Liver (tissue), 9 donors: ENCODE data around the gene SERPINB13. TPM values are rescaled to one million over a fixed set of nuclear protein-coding genes. Genes with fewer than 3 reads are reported as not detected.

Source experiments
- DNase-seq: peaks from one replicate; pipeline ENCODE4 v3.0.0-alpha.2; 2017; ENCODE audit warnings: low spot score
- H3K27ac ChIP-seq, 2 donors: one replicate each; pipeline ENCODE4 v1.7.0; 2013; ENCODE audit warnings: inconsistent platforms in 2 of 2, low read length in 2 of 2, control low read depth in 1 of 2, low read depth in 1 of 2, mild to moderate bottlenecking in 1 of 2
- H3K27me3 ChIP-seq, 4 donors: one replicate each; pipeline versions ENCODE4 v1.6.1 to v1.7.0; 2013; ENCODE audit warnings: low read length in 3 of 4, inconsistent platforms in 1 of 4, mild to moderate bottlenecking in 1 of 4, moderate library complexity in 1 of 4; ENCODE audit not compliant: control insufficient read depth in 4 of 4, insufficient read depth in 4 of 4
- H3K36me3 ChIP-seq, 4 donors: one replicate each; pipeline versions ENCODE4 v1.6.1 to v1.7.0; 2013; ENCODE audit warnings: low read length in 3 of 4, mild to moderate bottlenecking in 3 of 4, low read depth in 1 of 4, moderate library complexity in 1 of 4; ENCODE audit not compliant: control insufficient read depth in 4 of 4, insufficient read depth in 3 of 4
- H3K4me1 ChIP-seq, 4 donors: one replicate each; pipeline versions ENCODE4 v1.6.1 to v1.7.0; 2013; ENCODE audit warnings: low read length in 3 of 4, mild to moderate bottlenecking in 3 of 4, moderate library complexity in 1 of 4; ENCODE audit not compliant: control insufficient read depth in 4 of 4, insufficient read depth in 4 of 4
- H3K4me3 ChIP-seq, 3 donors: one replicate each; pipeline versions ENCODE4 v1.6.1 to v1.7.0; 2013; ENCODE audit warnings: low read length in 3 of 3, control low read depth in 1 of 3, low read depth in 1 of 3, mild to moderate bottlenecking in 1 of 3
- H3K9ac ChIP-seq, 2 donors: one replicate each; pipeline ENCODE4 v1.7.0; 2013; ENCODE audit warnings: low read length in 2 of 2, mild to moderate bottlenecking in 2 of 2, moderate library complexity in 2 of 2, control low read depth in 1 of 2, low read depth in 1 of 2
- H3K9me3 ChIP-seq, 4 donors: one replicate each; pipeline versions ENCODE4 v1.6.1 to v1.7.0; 2013; ENCODE audit warnings: low read length in 3 of 4; ENCODE audit not compliant: control insufficient read depth in 4 of 4
- CTCF ChIP-seq: fragments of 150-350 bp; IDR thresholded peaks from 2 replicates; pipeline ENCODE4 v1.5.1; 2017; ENCODE audit warnings: improper control_type of control experiment, low read depth, low read length; ENCODE audit not compliant: missing input control
- EGR1 ChIP-seq, 2 donors: IDR thresholded peaks; 2 replicates each; pipeline ENCODE4 v1.6.1; 2016 to 2018; ENCODE audit warnings: antibody characterized with exemption in 2 of 2, low read depth in 2 of 2
- FOXA1 ChIP-seq: IDR thresholded peaks from 2 replicates; pipeline ENCODE4 v1.6.1; 2016; ENCODE audit warnings: antibody characterized with exemption
- FOXA2 ChIP-seq: IDR thresholded peaks from 2 replicates; pipeline ENCODE4 v1.6.1; 2016; ENCODE audit warnings: antibody characterized with exemption
- GABPA ChIP-seq, 2 donors: IDR thresholded peaks in 1 of 2; conservative IDR thresholded peaks in 1 of 2; 2 replicates each; pipeline ENCODE4 v1.6.1; 2016; ENCODE audit warnings: antibody characterized with exemption in 2 of 2, mild to moderate bottlenecking in 1 of 2, moderate library complexity in 1 of 2
- HNF4A ChIP-seq, 2 donors: conservative IDR thresholded peaks; 2 replicates each; pipeline ENCODE4 v1.6.1; 2016; ENCODE audit warnings: antibody characterized with exemption in 2 of 2, mild to moderate bottlenecking in 2 of 2
- HNF4G ChIP-seq: IDR thresholded peaks from 2 replicates; pipeline ENCODE4 v1.6.1; 2016; ENCODE audit warnings: antibody characterized with exemption
- JUND ChIP-seq, 2 donors: IDR thresholded peaks; 2 replicates each; pipeline ENCODE4 v1.6.1; 2016; ENCODE audit warnings: antibody characterized with exemption in 2 of 2
- MAX ChIP-seq: IDR thresholded peaks from 2 replicates; pipeline ENCODE4 v1.6.1; 2016; ENCODE audit warnings: antibody characterized with exemption
- NR2F2 ChIP-seq: IDR thresholded peaks from 2 replicates; pipeline ENCODE4 v1.6.1; 2016; ENCODE audit warnings: antibody characterized with exemption
- RAD21 ChIP-seq, 2 donors: IDR thresholded peaks; 2 replicates each; pipeline ENCODE4 v1.6.1; 2016; ENCODE audit warnings: antibody characterized with exemption in 2 of 2, mild to moderate bottlenecking in 2 of 2
- REST ChIP-seq: IDR thresholded peaks from 2 replicates; pipeline ENCODE4 v1.6.1; 2016; ENCODE audit warnings: antibody characterized with exemption, mild to moderate bottlenecking
- RXRA ChIP-seq, 2 donors: IDR thresholded peaks; 2 replicates each; pipeline ENCODE4 v1.6.1; 2017 to 2018; ENCODE audit warnings: antibody characterized with exemption in 2 of 2, mild to moderate bottlenecking in 1 of 2
- SP1 ChIP-seq: IDR thresholded peaks from 2 replicates; pipeline ENCODE4 v1.6.1; 2018; ENCODE audit warnings: antibody characterized with exemption, mild to moderate bottlenecking
- TAF1 ChIP-seq: conservative IDR thresholded peaks from 2 replicates; pipeline ENCODE4 v1.6.1; 2016; ENCODE audit warnings: antibody characterized with exemption, mild to moderate bottlenecking
- YY1 ChIP-seq: IDR thresholded peaks from 2 replicates; pipeline ENCODE4 v1.6.1; 2016; ENCODE audit warnings: antibody characterized with exemption, mild to moderate bottlenecking
- ZBTB33 ChIP-seq: IDR thresholded peaks from 2 replicates; pipeline ENCODE4 v1.6.1; 2016; ENCODE audit warnings: antibody characterized with exemption
- WGBS: extraction: QIAGEN DNeasy Blood & Tissue Kit; methylation state at CpG from one replicate; pipeline ENCODE4 v1.1.7; 2013; 5-methylcytosine and 5-hydroxymethylcytosine counted together
- polyA plus RNA-seq, 2 donors: library from polyadenylated mRNA; stranded (reverse) in 1 of 2; unstranded in 1 of 2; fragments of 200-250 nt in 1 of 2; fragments of >200 nt in 1 of 2; fragmentation: Nextera tagmentation in 1 of 2; extraction: Ambion mirVana in 1 of 2; gene quantifications; one replicate each; pipeline versions ENCODE4 v1.2.1 to v1.2.3, GENCODE V29; 2013 to 2015
- total RNA-seq, 2 donors: library from RNA; depleted of rRNA; stranded (reverse); fragments of >200 nt; gene quantifications; one replicate each; pipeline ENCODE4 v1.2.3, GENCODE V29; 2014
- TF ChIP-seq, protein P1 (sequence below): IDR thresholded peaks from 2 replicates; pipeline ENCODE4 v1.6.1; 2016; ENCODE audit warnings: antibody characterized with exemption
- donor health status: healthy.
- donor health status: healthy.
- donor health status: healthy.
- donor health status: healthy.
- donor health status: healthy.

The SERPINB13 gene
- total and polyA plus RNA-seq, 4 donors, result not detected

GRCh38 chr18:63578357-63578958 is 8.7 kb upstream of the SERPINB13 start:
- H3K4me3 ChIP-seq, result no peak overlapping the region
- no peaks in the 10 kb centered on the region for H3K9me3 ChIP-seq
- no peak overlapping the region for H3K27ac ChIP-seq
- no peak overlapping the region for H3K9ac ChIP-seq
- no peaks in the 10 kb centered on the region for H3K4me1 ChIP-seq
- H3K36me3 ChIP-seq, result no peaks in the 10 kb centered on the region
- 13% methylated on average over 5 of the region's 5 CpGs for WGBS
- DNase-seq, result no peak
- H3K27me3 ChIP-seq, result peaks cover 0 to 3% (median 0%) of the 10 kb centered on the region in 4 donors
- TF ChIP-seq HNF4A (conservative IDR thresholded peaks at IDR 0.05) (no peak), CTCF (peak; percentile 67), RAD21 (IDR thresholded peaks at IDR 0.05) (peak; percentile 74 to 82), NR2F2 (no peak), FOXA2 (no peak)
- TF ChIP-seq, protein P1, sequence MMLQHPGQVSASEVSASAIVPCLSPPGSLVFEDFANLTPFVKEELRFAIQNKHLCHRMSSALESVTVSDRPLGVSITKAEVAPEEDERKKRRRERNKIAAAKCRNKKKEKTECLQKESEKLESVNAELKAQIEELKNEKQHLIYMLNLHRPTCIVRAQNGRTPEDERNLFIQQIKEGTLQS, result no peak

GRCh38 chr18:63579616-63580015 is 7.5 kb upstream of the SERPINB13 start:
- H3K27ac ChIP-seq, result no peak overlapping the region
- H3K27me3 ChIP-seq, result peaks cover 0 to 3% (median 0%) of the 10 kb centered on the region in 4 donors
- no peak overlapping the region for H3K9ac ChIP-seq
- no peaks in the 10 kb centered on the region for H3K4me1 ChIP-seq
- H3K9me3 ChIP-seq, result no peaks in the 10 kb centered on the region
- 79% methylated on average over 2 of the region's 2 CpGs for WGBS
- DNase-seq, result no peak
- H3K36me3 ChIP-seq, result no peaks in the 10 kb centered on the region
- TF ChIP-seq NR2F2 (no peak), EGR1 (IDR thresholded peaks at IDR 0.05; ENCODE audit: low read depth in 2 of 2) (no peak), HNF4G (no peak), RXRA (IDR thresholded peaks at IDR 0.05) (no peak), REST (no peak), JUND (IDR thresholded peaks at IDR 0.05) (no peak), YY1 (no peak), FOXA2 (no peak), RAD21 (IDR thresholded peaks at IDR 0.05) (no peak), HNF4A (conservative IDR thresholded peaks at IDR 0.05) (no peak), GABPA (IDR thresholded peaks at IDR 0.05 in 1 of 2, conservative IDR thresholded peaks at IDR 0.05 in 1 of 2) (no peak), ZBTB33 (no peak), TAF1 (no peak), FOXA1 (no peak), MAX (no peak), SP1 (no peak), CTCF (no peak)
- TF ChIP-seq, protein P1, result no peak
- H3K4me3 ChIP-seq, result no peak overlapping the region
